GM18511 (cell line): Measurements from ENCODE around the gene FMN2.

Experiments used
- ATAC-seq: cut with Tn5 transposase; IDR thresholded peaks from one replicate; pipeline ENCODE4 v1.9.1; 2021; ENCODE audit warnings: mild to moderate bottlenecking, moderate library complexity; ENCODE audit not compliant: unreplicated experiment

The FMN2 gene

GRCh38 chr1:240096974-240097373, 5.3 kb downstream of the FMN2 start:
- ATAC-seq, result no peak

- ATAC-seq, result no peak
Measured at GRCh38 chr1:240098534-240098933, 6.9 kb downstream of the FMN2 start.

GRCh38 chr1:240099329-240099728, 7.6 kb downstream of the FMN2 start:
- ATAC-seq, result no peak

- no peak for ATAC-seq
Measured at GRCh38 chr1:240099748-240100147, 8.1 kb downstream of the FMN2 start.

- ATAC-seq, result no peak
Measured at GRCh38 chr1:240100371-240100934, 8.8 kb downstream of the FMN2 start.

- no peak for ATAC-seq
Measured at GRCh38 chr1:240101306-240101705, 9.6 kb downstream of the FMN2 start.

GRCh38 chr1:240101737-240102136, 10.1 kb downstream of the FMN2 start:
- no peak for ATAC-seq

GRCh38 chr1:240104672-240105071, 13.0 kb downstream of the FMN2 start:
- no peak for ATAC-seq

GRCh38 chr1:240107058-240107684, 15.5 kb downstream of the FMN2 start:
- no peak for ATAC-seq

GRCh38 chr1:240109130-240109529, 17.4 kb downstream of the FMN2 start:
- ATAC-seq, result no peak

- no peak for ATAC-seq
Measured at GRCh38 chr1:240109920-240110636, 18.4 kb downstream of the FMN2 start.

- no peak for ATAC-seq
Measured at GRCh38 chr1:240111558-240111957, 19.9 kb downstream of the FMN2 start.

GRCh38 chr1:240114222-240114621, 22.5 kb downstream of the FMN2 start:
- ATAC-seq, result no peak

- ATAC-seq, result no peak
Measured at GRCh38 chr1:240115831-240116230, 24.1 kb downstream of the FMN2 start.

GRCh38 chr1:240116831-240117769, 25.4 kb downstream of the FMN2 start:
- no peak for ATAC-seq

GRCh38 chr1:240117930-240118329, 26.2 kb downstream of the FMN2 start:
- no peak for ATAC-seq

GRCh38 chr1:240122639-240123613, 31.2 kb downstream of the FMN2 start:
- ATAC-seq, result no peak

- ATAC-seq, result no peak
Measured at GRCh38 chr1:240126821-240127220, 35.1 kb downstream of the FMN2 start.

GRCh38 chr1:240128366-240128765, 36.7 kb downstream of the FMN2 start:
- no peak for ATAC-seq

- ATAC-seq, result no peak
Measured at GRCh38 chr1:240134113-240134512, 42.4 kb downstream of the FMN2 start.
